DOHH2 (cell line): Measurements from ENCODE around the gene IFITM10.

Source experiments
- H3F3A ChIP-seq: fragments of 200-600 bp; sonication (generic), shearing (Covaris generic); 2 replicates; pipeline ENCODE4 v1.6.0; 2016; ENCODE audit warnings: antibody characterized with exemption, mild to moderate bottlenecking; ENCODE audit not compliant: control insufficient read depth, insufficient read depth
- H3K27ac ChIP-seq: fragments of 200-600 bp; sonication (generic); 2 replicates; pipeline ENCODE4 v1.5.1; 2014; ENCODE audit warnings: low read depth, mild to moderate bottlenecking, low read length, moderate library complexity
- H3K27me3 ChIP-seq: fragments of 200-600 bp; sonication (generic); 2 replicates; pipeline ENCODE4 v1.6.1; 2014; ENCODE audit warnings: mild to moderate bottlenecking, low read length, mixed read lengths; ENCODE audit not compliant: control insufficient read depth
- H3K36me3 ChIP-seq: fragments of 200-600 bp; sonication (generic); 2 replicates; pipeline ENCODE4 v1.6.1; 2014; ENCODE audit warnings: mild to moderate bottlenecking, low read length, moderate library complexity, mixed read lengths; ENCODE audit not compliant: control insufficient read depth
- H3K4me1 ChIP-seq: fragments of 200-600 bp; sonication (generic); 2 replicates; pipeline ENCODE4 v1.6.1; 2014; ENCODE audit warnings: mild to moderate bottlenecking, low read length, mixed read lengths; ENCODE audit not compliant: control insufficient read depth
- H3K4me2 ChIP-seq: fragments of 200-600 bp; sonication (generic); 2 replicates; pipeline ENCODE4 v1.6.0; 2014; ENCODE audit warnings: mild to moderate bottlenecking, low read length, moderate library complexity
- H3K4me3 ChIP-seq: fragments of 200-600 bp; sonication (generic); 2 replicates; pipeline ENCODE4 v1.5.1; 2014; ENCODE audit warnings: mild to moderate bottlenecking, low read length, mixed read lengths
- H3K79me2 ChIP-seq: fragments of 200-600 bp; sonication (generic); 2 replicates; pipeline ENCODE4 v1.6.1; 2014; ENCODE audit warnings: mild to moderate bottlenecking, low read length, mixed read lengths; ENCODE audit not compliant: control insufficient read depth
- H3K9me2 ChIP-seq: fragments of 200-600 bp; sonication (generic); replicated peaks from 2 replicates; pipeline ENCODE4 v1.6.1; 2014; ENCODE audit warnings: mild to moderate bottlenecking, low read length, mixed read lengths; ENCODE audit not compliant: control insufficient read depth
- H3K9me3 ChIP-seq: fragments of 200-600 bp; sonication (generic); 2 replicates; pipeline ENCODE4 v1.6.1; 2014; ENCODE audit warnings: antibody characterized with exemption, low read length, mixed read lengths; ENCODE audit not compliant: control insufficient read depth, insufficient read depth
- H4K20me1 ChIP-seq: fragments of 200-600 bp; sonication (generic); 2 replicates; pipeline ENCODE4 v1.6.0; 2014; ENCODE audit warnings: low read depth, mild to moderate bottlenecking, antibody characterized with exemption, low read length, moderate library complexity; ENCODE audit not compliant: control insufficient read depth, insufficient read depth
- EZH2phosphoT487 ChIP-seq: fragments of 200-600 bp; sonication (generic); IDR thresholded peaks from 2 replicates; pipeline ENCODE4 v1.6.1; 2017; ENCODE audit warnings: borderline replicate concordance, mild to moderate bottlenecking, antibody characterized with exemption, low read length, moderate library complexity, mixed read lengths
- TF ChIP-seq, protein P1 (sequence below): fragments of 200-600 bp; sonication (generic); IDR thresholded peaks from one replicate; pipeline ENCODE4 v1.5.1; 2014; ENCODE audit warnings: antibody characterized with exemption, mild to moderate bottlenecking, low read depth, low read length; ENCODE audit not compliant: poor library complexity, severe bottlenecking

The IFITM10 gene

DNA sequence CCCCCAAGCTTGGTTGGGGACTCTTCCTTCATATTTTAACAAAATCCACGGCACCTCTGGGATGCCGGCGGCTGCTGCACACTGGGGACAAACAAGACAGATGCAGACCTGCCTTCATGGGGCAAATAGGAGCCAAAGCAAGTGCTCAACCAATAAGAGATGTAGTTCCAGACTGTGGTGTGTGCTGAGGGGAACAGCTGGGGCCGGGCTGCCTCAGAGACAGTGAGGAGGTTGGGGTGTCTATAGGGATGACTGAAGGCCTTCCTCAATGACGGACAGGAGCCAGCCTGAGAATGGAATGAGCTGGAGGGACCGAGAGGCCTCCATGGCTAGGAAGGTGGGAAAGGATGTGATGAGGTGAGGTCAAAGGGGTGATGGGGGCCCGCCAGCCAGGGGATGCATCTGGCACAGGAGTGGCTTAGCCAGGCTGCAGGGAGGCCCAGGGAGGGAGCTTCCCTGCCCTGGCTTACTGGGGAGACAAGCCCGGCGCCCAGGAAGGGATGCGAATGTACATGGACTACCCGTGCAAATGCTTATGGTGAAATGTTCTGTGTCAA lies 23.7 kb upstream of the IFITM10 start:
- Histone ChIP-seq H3K9me3 (no peaks in the 10 kb centered on the region), H3K9me2 (no peaks in the 10 kb centered on the region), H3F3A (no peaks in the 10 kb centered on the region), H3K36me3 (no peaks in the 10 kb centered on the region), H3K4me2 (no peak overlapping the region), H3K27ac (no peak overlapping the region), H3K79me2 (no peaks in the 10 kb centered on the region), H3K4me1 (no peaks in the 10 kb centered on the region), H3K4me3 (no peak overlapping the region), H4K20me1 (no peaks in the 10 kb centered on the region), H3K27me3 (no peaks in the 10 kb centered on the region; the same call in 1 of the 2 replicates)
- TF ChIP-seq, protein P1, sequence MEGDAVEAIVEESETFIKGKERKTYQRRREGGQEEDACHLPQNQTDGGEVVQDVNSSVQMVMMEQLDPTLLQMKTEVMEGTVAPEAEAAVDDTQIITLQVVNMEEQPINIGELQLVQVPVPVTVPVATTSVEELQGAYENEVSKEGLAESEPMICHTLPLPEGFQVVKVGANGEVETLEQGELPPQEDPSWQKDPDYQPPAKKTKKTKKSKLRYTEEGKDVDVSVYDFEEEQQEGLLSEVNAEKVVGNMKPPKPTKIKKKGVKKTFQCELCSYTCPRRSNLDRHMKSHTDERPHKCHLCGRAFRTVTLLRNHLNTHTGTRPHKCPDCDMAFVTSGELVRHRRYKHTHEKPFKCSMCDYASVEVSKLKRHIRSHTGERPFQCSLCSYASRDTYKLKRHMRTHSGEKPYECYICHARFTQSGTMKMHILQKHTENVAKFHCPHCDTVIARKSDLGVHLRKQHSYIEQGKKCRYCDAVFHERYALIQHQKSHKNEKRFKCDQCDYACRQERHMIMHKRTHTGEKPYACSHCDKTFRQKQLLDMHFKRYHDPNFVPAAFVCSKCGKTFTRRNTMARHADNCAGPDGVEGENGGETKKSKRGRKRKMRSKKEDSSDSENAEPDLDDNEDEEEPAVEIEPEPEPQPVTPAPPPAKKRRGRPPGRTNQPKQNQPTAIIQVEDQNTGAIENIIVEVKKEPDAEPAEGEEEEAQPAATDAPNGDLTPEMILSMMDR = no peak
- no peak for TF ChIP-seq EZH2phosphoT487

DNA sequence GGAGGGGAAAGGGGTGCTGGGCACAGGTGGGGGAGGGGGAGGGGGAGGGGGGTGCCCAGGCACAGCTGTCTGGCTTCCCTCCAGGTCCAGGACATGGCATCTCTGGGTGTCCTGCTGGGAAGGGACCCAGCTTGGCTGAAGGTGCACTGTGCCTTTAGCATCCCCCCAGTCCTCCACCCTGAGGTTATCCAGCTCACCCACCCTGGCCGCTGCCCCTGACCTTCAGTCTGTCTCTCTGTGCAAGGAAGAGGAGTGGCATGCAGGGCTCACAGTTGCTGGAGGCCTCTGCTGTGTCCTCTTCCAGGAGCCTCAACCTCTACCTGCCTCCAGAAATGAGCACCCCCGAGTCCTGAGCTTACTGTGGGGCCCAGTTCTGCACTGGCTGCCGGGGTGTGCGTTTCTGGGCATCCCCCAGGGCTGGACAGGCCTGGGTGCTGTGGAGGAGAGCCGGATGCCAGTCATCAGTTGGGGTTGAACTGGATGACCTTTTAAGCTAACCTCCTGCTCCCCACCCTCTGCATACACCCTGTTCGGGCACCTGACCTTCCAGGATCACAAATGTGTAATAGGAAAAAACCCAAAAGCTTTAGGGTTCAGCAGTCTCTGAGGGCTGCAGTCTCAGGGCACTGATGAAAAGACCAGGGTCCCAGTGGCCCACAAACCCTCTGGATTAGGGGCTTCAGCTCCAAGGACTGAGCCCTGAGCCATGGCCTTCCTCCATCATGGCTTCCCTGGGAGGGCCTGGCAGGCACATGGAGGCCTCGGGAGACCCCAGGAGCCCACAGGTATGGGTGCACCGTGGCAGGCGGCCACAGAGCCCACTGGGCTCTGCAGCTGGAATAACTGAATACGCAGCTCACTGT lies 23.0 kb upstream of the IFITM10 start:
- Histone ChIP-seq H3K79me2 (no peaks in the 10 kb centered on the region), H3K4me1 (no peaks in the 10 kb centered on the region), H3K9me3 (no peaks in the 10 kb centered on the region), H3K9me2 (no peaks in the 10 kb centered on the region), H3K4me2 (no peak overlapping the region), H3F3A (no peaks in the 10 kb centered on the region), H3K27me3 (no peaks in the 10 kb centered on the region; the same call in 1 of the 2 replicates), H3K27ac (no peak overlapping the region), H4K20me1 (no peaks in the 10 kb centered on the region), H3K4me3 (no peak overlapping the region), H3K36me3 (no peaks in the 10 kb centered on the region)
- TF ChIP-seq, protein P1 = no peak
- TF ChIP-seq EZH2phosphoT487 = no peak

DNA sequence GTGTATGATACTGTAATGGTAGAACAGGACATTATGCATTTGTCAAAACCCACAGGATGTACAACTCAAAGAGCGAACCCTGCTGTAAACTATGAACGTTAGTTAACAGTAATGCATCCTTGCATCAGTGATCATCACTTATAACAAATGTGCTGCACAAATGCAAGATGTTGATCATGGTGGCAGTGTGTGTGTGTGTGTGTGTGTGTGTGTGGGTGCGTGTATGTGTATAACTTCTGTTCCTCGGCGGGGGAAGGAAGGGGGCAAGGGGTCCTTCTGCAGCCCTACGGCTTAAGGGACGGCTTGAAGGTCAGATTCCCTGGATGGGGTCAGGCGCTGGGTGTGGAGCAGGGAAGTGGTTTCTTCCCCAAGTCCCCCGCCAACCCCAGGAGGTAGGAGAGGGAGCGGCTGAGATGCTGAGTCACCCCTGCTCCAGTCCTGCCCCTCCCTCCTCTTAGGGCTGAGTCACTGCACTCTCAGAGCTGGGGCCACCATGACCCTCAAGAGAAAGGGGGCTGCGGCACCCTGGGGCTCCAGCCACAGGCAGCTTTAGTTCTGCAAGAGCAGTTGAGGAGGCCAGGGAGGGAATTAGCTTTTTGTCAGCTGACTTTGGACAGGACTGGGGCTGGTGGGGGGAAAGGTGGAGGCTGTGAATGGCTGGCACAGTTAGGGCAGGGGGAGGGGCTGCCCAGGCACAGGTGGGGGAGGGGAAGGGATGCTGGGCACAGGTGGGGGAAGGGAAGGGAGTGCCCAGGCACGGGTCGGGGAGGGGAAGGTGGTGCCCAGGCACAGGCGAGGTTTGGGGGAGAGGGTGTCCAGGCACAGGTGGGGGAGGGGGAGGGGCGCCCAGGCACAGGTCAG lies 22.1 kb upstream of the IFITM10 start:
- H3K27ac ChIP-seq = no peak overlapping the region
- H3F3A ChIP-seq = no peaks in the 10 kb centered on the region
- no peaks in the 10 kb centered on the region for H3K4me1 ChIP-seq
- H3K27me3 ChIP-seq = no peaks in the 10 kb centered on the region; the same call in 1 of the 2 replicates
- H3K79me2 ChIP-seq = no peaks in the 10 kb centered on the region
- H3K9me3 ChIP-seq = no peaks in the 10 kb centered on the region
- no peaks in the 10 kb centered on the region for H3K36me3 ChIP-seq
- no peak overlapping the region for H3K4me3 ChIP-seq
- no peaks in the 10 kb centered on the region for H3K9me2 ChIP-seq
- TF ChIP-seq, protein P1 = no peak
- no peak for TF ChIP-seq EZH2phosphoT487
- H4K20me1 ChIP-seq = no peaks in the 10 kb centered on the region
- H3K4me2 ChIP-seq = no peak overlapping the region
